NCI-H2171 treated with DMSO at 0.1 percent for 48 hours (cell line): Measurements from ENCODE around the gene UBE2L6.

Experiments used
- DNase-seq: peaks from one replicate; lab custom pipeline; 2025; lab: John Stamatoyannopoulos, UW

The UBE2L6 gene

GRCh38 chr11:57530215-57530595 is 37.3 kb downstream of the UBE2L6 start:
- DNase-seq, result no peak

- no peak for DNase-seq
These were observed 38.5 kb downstream of the UBE2L6 start for GRCh38 chr11:57529012-57529411.

GRCh38 chr11:57527056-57527631 is 40.3 kb downstream of the UBE2L6 start:
- DNase-seq, result peak; percentile 69

- no peak for DNase-seq
These were observed 44.1 kb downstream of the UBE2L6 start for GRCh38 chr11:57523419-57523818.

GRCh38 chr11:57521116-57521515 is 46.4 kb downstream of the UBE2L6 start:
- no peak for DNase-seq

- DNase-seq, result no peak
These were observed 51.4 kb downstream of the UBE2L6 start for GRCh38 chr11:57516061-57516443.

GRCh38 chr11:57515332-57516060 is 52.0 kb downstream of the UBE2L6 start, which contains the start of gene SLC43A1:
Gene SLC43A1, minus strand, starts transcription at chr11:57515702. Its CDS starts 1,591 bp downstream, at chr11:57514111.
- DNase-seq, result peak; percentile 52

- peak; percentile 57 for DNase-seq
These were observed 52.7 kb downstream of the UBE2L6 start for GRCh38 chr11:57514538-57515331.

- peak; percentile 54 for DNase-seq
These were observed 53.4 kb downstream of the UBE2L6 start for GRCh38 chr11:57513911-57514537.

- DNase-seq, result no peak
These were observed 54.0 kb downstream of the UBE2L6 start for GRCh38 chr11:57513452-57513795.

- DNase-seq, result no peak
These were observed 54.6 kb downstream of the UBE2L6 start for GRCh38 chr11:57512646-57513451.

- DNase-seq, result no peak
These were observed 55.6 kb downstream of the UBE2L6 start for GRCh38 chr11:57511741-57512430.

- DNase-seq, result no peak
These were observed 58.9 kb downstream of the UBE2L6 start for GRCh38 chr11:57508341-57509170.

- DNase-seq, result no peak
These were observed 61.0 kb downstream of the UBE2L6 start for GRCh38 chr11:57506522-57506921.

GRCh38 chr11:57504511-57504910 is 63.0 kb downstream of the UBE2L6 start:
- no peak for DNase-seq

- no peak for DNase-seq
These were observed 64.6 kb downstream of the UBE2L6 start for GRCh38 chr11:57502870-57503269.

- DNase-seq, result no peak
These were observed 65.1 kb downstream of the UBE2L6 start for GRCh38 chr11:57502376-57502775.

- no peak for DNase-seq
These were observed 65.5 kb downstream of the UBE2L6 start for GRCh38 chr11:57501953-57502352.
